Neural cell (in vitro differentiated cells): ENCODE results near the gene HOXC6. TPM values are rescaled to one million over a fixed set of nuclear protein-coding genes. Genes with fewer than 3 reads are reported as not detected.

Experiments used
- H2AFZ ChIP-seq: fragments of 200-600, 300-800 bp; sonication (generic), shearing (Covaris generic); 2 replicates; pipeline ENCODE4 v1.6.0; 2014; ENCODE audit warnings: low read depth, mild to moderate bottlenecking, antibody characterized with exemption, low read length, moderate library complexity
- H3F3A ChIP-seq: fragments of 200-600 bp; shearing (Covaris generic); 2 replicates; pipeline ENCODE4 v1.6.1; 2016; ENCODE audit warnings: mild to moderate bottlenecking, moderate library complexity, mixed read lengths, antibody characterized with exemption, low read length; ENCODE audit not compliant: insufficient read depth, poor library complexity, severe bottlenecking
- H3K27ac ChIP-seq: fragments of 200-600, 300-800 bp; sonication (generic), shearing (Covaris generic); 2 replicates; pipeline ENCODE4 v1.5.1; 2014; ENCODE audit warnings: mild to moderate bottlenecking, low read length, moderate library complexity
- H3K27me3 ChIP-seq: fragments of 300-800, 200-600 bp; sonication (generic), shearing (Covaris generic); 2 replicates; pipeline ENCODE4 v1.6.0; 2014; ENCODE audit warnings: mild to moderate bottlenecking, low read depth, low read length, moderate library complexity; ENCODE audit not compliant: insufficient read depth
- H3K36me3 ChIP-seq: fragments of 300-800, 200-600 bp; sonication (generic), shearing (Covaris generic); 2 replicates; pipeline ENCODE4 v1.5.1; 2014; ENCODE audit warnings: mild to moderate bottlenecking, antibody characterized with exemption, low read length, moderate library complexity; ENCODE audit not compliant: insufficient read depth
- H3K4me2 ChIP-seq: fragments of 300-800, 200-600 bp; sonication (generic), shearing (Covaris generic); 2 replicates; pipeline ENCODE4 v1.6.0; 2014; ENCODE audit warnings: mild to moderate bottlenecking, low read length
- H3K4me3 ChIP-seq: fragments of 300-800, 200-600 bp; sonication (generic), shearing (Covaris generic); 2 replicates; pipeline ENCODE4 v1.5.1; 2014; ENCODE audit warnings: mild to moderate bottlenecking, low read length, moderate library complexity
- H3K79me2 ChIP-seq: fragments of 200-600 bp; shearing (Covaris generic); replicated peaks from 2 replicates; pipeline ENCODE4 v1.6.0; 2014; ENCODE audit warnings: mild to moderate bottlenecking, low read length, moderate library complexity; ENCODE audit not compliant: insufficient read depth
- H3K9ac ChIP-seq: fragments of 300-800, 200-600 bp; sonication (generic), shearing (Covaris generic); 2 replicates; pipeline ENCODE4 v1.6.1; 2016; ENCODE audit warnings: mild to moderate bottlenecking, low read length, mixed read lengths
- H3K9me2 ChIP-seq: fragments of 200-600 bp; shearing (Covaris generic); 2 replicates; pipeline ENCODE4 v1.6.1; 2016; ENCODE audit warnings: mild to moderate bottlenecking, low read length, mixed read lengths; ENCODE audit not compliant: insufficient read depth
- H3K9me3 ChIP-seq: fragments of 200-600, 300-800 bp; sonication (generic), shearing (Covaris generic); 2 replicates; pipeline ENCODE4 v1.6.1; 2016; ENCODE audit warnings: mild to moderate bottlenecking, mixed run types, low read length, moderate library complexity, mixed read lengths
- H4K20me1 ChIP-seq: fragments of 200-600 bp; shearing (Covaris generic); 2 replicates; pipeline ENCODE4 v1.6.1; 2016; ENCODE audit warnings: mild to moderate bottlenecking, mixed run types; ENCODE audit not compliant: insufficient read depth
- EZH2 ChIP-seq: fragments of 200-600, 300-800 bp; shearing (Covaris generic), sonication (generic); IDR thresholded peaks from 2 replicates; pipeline ENCODE4 v1.6.1; 2014; ENCODE audit warnings: antibody characterized with exemption, low read length, borderline replicate concordance, mild to moderate bottlenecking; ENCODE audit not compliant: insufficient read depth, poor library complexity, severe bottlenecking
- POLR2AphosphoS5 ChIP-seq: IDR thresholded peaks from 2 replicates; pipeline ENCODE4 v1.6.1; 2012
- TAF1 ChIP-seq: IDR thresholded peaks from 2 replicates; pipeline ENCODE4 v1.6.1; 2012; ENCODE audit warnings: low read depth
- polyA plus RNA-seq: library from polyadenylated mRNA; depleted of rRNA; stranded (reverse); fragments of >200 nt; gene quantifications from 2 replicates; pipeline ENCODE4 v1.2.3, GENCODE V29; 2014
- TF ChIP-seq, protein P1 (sequence below): IDR thresholded peaks from 2 replicates; pipeline ENCODE4 v1.6.1; 2012; ENCODE audit warnings: borderline replicate concordance

HOXC6 gene
- polyA plus RNA-seq, 1 donor from 2014 or later: not detected

DNA sequence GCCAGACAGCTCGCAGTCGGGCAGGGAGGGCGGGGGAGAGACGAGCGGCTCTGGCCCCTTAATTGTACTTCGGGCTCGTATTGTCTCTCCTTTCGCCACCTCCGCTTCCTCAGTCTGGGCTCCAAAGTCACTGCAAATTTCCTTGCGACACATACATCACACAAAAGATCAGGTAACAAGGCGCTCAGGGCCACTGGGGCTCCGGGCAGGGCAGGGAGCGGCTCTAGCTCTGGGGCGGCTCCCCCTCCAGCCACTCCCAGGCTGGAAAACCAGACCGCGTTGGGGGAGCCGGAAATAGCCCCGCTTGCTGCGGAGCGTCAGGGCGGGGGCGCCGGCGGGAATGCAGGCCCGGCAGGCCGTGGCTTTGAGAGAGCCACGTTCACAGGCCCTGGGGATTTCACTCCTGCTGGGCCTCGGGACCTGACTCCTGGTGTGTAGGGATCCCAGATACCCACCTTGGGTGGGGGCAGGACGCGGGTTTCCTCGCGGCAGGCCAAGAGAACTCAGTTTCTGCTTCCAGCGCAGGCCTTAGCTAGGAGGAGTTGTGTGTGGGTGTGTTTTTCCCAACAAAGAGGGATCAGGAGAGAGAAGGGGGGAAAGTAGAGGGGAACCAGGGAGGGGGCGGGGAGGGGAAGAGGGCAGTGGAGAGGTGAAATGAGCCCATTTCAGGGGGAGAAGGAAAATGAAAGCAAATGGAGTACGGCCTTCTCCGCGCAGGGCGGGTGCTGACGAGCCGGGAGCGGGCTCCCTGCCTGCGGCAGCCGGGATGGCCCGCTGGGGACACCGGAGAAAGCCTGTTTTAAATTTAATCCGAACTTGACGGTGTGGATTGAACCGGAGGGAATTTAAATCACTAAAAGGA lies 32.6 kb upstream of the HOXC6 start:
- no peaks in the 10 kb centered on the region for H3K9me2 ChIP-seq
- H3F3A ChIP-seq: no peaks in the 10 kb centered on the region
- H3K27me3 ChIP-seq: peaks cover 100% of the 10 kb centered on the region
- no peaks in the 10 kb centered on the region for H3K79me2 ChIP-seq
- no peak overlapping the region for H3K4me3 ChIP-seq
- no peaks in the 10 kb centered on the region for H3K36me3 ChIP-seq
- H2AFZ ChIP-seq: no peak overlapping the region
- H3K27ac ChIP-seq: no peak overlapping the region
- no peaks in the 10 kb centered on the region for H4K20me1 ChIP-seq
- TF ChIP-seq POLR2AphosphoS5: no peak
- TF ChIP-seq EZH2: peak; percentile 85
- no peaks in the 10 kb centered on the region for H3K9me3 ChIP-seq
- H3K4me2 ChIP-seq: no peak overlapping the region
- no peak overlapping the region for H3K9ac ChIP-seq

DNA sequence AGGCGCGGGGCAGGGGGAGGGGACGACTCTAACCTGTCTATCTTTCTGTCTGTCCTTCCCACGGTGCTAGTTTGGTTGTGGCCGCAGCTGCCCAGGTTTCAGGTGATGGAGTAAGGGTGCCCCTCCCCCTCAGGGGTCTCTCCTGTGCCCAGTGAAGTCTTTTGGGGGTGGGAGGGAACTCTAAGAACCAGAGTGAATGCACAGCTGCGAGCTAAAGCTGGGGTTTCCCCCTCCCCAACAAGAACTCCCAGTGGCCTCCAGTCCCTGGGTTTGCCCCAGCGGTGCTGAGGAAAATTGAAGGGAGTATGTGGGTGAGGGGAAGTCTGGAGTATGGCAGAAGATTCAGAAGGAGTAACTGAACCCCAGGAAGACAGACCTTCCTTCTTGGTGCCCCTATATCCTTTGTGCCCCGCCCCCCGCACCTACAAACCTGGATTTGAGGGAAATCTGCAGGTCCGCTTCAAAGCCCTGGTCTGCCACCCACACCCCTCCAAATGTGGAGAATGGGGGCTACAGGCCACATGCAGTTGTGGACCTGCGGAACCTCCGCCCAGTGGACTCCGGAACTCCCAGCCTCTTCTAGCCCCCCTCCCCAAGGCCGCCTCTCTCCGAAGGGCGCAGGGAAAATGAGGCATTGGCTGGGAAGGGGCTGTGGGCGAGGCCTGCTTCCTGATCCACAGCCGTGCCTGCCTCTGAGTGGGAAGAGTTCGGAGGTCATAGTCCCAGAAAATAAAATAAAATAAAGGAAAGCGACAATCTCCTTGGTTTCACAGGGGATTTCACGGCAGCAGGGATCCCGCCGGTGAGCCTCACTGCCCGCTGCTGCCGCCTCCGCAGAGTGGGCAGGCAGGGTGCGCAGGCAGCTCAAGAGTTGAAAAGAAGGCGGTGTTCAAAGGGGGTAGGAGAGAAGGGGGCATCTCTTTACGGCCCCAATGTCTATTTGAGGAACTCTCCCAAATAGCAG lies 31.7 kb upstream of the HOXC6 start:
- no peaks in the 10 kb centered on the region for H3K9me2 ChIP-seq
- peaks cover 100% of the 10 kb centered on the region for H3K27me3 ChIP-seq
- no peaks in the 10 kb centered on the region for H3K79me2 ChIP-seq
- H3K4me2 ChIP-seq: no peak overlapping the region
- H4K20me1 ChIP-seq: no peaks in the 10 kb centered on the region
- no peak overlapping the region for H2AFZ ChIP-seq
- no peaks in the 10 kb centered on the region for H3F3A ChIP-seq
- H3K9me3 ChIP-seq: no peaks in the 10 kb centered on the region
- no peak overlapping the region for H3K9ac ChIP-seq
- TF ChIP-seq, protein P1, sequence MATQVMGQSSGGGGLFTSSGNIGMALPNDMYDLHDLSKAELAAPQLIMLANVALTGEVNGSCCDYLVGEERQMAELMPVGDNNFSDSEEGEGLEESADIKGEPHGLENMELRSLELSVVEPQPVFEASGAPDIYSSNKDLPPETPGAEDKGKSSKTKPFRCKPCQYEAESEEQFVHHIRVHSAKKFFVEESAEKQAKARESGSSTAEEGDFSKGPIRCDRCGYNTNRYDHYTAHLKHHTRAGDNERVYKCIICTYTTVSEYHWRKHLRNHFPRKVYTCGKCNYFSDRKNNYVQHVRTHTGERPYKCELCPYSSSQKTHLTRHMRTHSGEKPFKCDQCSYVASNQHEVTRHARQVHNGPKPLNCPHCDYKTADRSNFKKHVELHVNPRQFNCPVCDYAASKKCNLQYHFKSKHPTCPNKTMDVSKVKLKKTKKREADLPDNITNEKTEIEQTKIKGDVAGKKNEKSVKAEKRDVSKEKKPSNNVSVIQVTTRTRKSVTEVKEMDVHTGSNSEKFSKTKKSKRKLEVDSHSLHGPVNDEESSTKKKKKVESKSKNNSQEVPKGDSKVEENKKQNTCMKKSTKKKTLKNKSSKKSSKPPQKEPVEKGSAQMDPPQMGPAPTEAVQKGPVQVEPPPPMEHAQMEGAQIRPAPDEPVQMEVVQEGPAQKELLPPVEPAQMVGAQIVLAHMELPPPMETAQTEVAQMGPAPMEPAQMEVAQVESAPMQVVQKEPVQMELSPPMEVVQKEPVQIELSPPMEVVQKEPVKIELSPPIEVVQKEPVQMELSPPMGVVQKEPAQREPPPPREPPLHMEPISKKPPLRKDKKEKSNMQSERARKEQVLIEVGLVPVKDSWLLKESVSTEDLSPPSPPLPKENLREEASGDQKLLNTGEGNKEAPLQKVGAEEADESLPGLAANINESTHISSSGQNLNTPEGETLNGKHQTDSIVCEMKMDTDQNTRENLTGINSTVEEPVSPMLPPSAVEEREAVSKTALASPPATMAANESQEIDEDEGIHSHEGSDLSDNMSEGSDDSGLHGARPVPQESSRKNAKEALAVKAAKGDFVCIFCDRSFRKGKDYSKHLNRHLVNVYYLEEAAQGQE: no peak
- peak; percentile 72 for TF ChIP-seq EZH2
- H3K4me3 ChIP-seq: no peak overlapping the region
- no peak overlapping the region for H3K27ac ChIP-seq
- H3K36me3 ChIP-seq: no peaks in the 10 kb centered on the region

DNA sequence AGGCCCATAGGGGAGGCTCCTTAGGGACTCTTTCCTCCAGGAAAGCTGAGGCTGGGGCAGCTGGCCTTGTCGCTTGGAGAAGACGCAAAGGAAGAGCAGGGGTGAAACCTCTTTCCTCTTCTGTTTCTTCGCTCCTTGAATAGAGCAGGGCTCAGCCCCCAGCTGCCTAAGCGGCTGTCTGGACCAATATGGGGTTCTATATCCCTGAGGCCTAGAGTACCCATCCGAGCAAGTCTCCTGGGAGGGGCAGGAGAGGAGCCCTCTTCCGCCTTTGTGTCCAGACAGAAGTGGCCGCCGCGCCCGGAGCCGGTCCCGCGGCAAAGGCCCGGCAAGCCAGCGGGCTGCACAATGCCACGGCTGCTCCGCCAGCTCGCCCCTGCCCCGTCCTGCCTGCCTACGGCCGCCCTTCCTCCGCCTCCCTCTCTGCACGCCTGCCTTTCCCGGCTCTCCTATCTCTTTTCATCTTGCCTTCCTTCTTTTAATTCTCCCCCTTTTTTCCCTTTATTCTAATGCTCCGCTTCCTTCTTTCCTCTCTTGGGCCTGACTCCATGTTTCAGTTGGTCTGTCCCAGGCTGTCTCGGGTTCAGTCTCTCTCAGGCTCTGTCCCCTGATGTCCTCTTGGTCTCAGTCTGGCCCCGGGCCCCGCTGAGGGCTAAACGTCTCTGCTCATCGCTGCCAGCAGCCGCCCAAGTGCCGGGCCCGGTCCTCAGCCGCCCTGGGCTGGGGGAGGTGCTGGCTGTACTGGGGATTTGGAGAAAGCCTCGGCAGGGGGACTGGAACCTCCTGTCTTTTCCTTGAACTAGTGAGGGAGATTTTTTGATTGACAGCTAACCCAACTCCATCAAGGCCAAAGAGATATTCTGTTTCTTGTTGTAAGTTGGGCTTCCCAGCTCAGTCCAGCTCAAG lies 30.8 kb upstream of the HOXC6 start:
- H3K4me2 ChIP-seq: no peak overlapping the region
- no peaks in the 10 kb centered on the region for H3K79me2 ChIP-seq
- H3K9me2 ChIP-seq: no peaks in the 10 kb centered on the region
- TF ChIP-seq EZH2 (peak; percentile 30), TAF1 (no peak)
- H3K9ac ChIP-seq: no peak overlapping the region
- H3K4me3 ChIP-seq: no peak overlapping the region
- H2AFZ ChIP-seq: no peak overlapping the region
- H3K36me3 ChIP-seq: no peaks in the 10 kb centered on the region
- H3F3A ChIP-seq: no peaks in the 10 kb centered on the region
- H3K9me3 ChIP-seq: no peaks in the 10 kb centered on the region
- no peaks in the 10 kb centered on the region for H4K20me1 ChIP-seq
- H3K27ac ChIP-seq: no peak overlapping the region
- H3K27me3 ChIP-seq: peaks cover 100% of the 10 kb centered on the region
